ENCODE results near the gene BSND.

BSND gene

GRCh38 chr1:54995013-54995760 is 3.5 kb upstream of the BSND start:
- no peak for DNase-seq (ENCODE audit: low read depth)
- no peak overlapping the region for H3K4me3 ChIP-seq (ENCODE audit: low read depth, low read length)
- no peak for TF ChIP-seq CTCF (IDR thresholded peaks at IDR 0.05; ENCODE audit: low read depth, low read length, missing control alignments)
- in situ Hi-C loops (cut with HindIII; ENCODE audit: low sequenced_read_pairs): no loop called here

- no peak for DNase-seq (ENCODE audit: low read depth)
- no peak overlapping the region for H3K4me3 ChIP-seq (ENCODE audit: low read depth, low read length)
- TF ChIP-seq CTCF (IDR thresholded peaks at IDR 0.05; ENCODE audit: low read depth, low read length, missing control alignments): no peak
- in situ Hi-C loops (cut with HindIII; ENCODE audit: low sequenced_read_pairs): no loop called here
Observed at GRCh38 chr1:54995835-54996234, 2.9 kb upstream of the BSND start.

- peak; percentile 38 for DNase-seq (ENCODE audit: low read depth)
- H3K4me3 ChIP-seq (ENCODE audit: low read depth, low read length): peak overlapping the region; percentile 15
- in situ Hi-C loops (cut with HindIII; ENCODE audit: low sequenced_read_pairs): no loop called here
- peak; percentile 73 for TF ChIP-seq CTCF (IDR thresholded peaks at IDR 0.05; ENCODE audit: low read depth, low read length, missing control alignments)
Observed at GRCh38 chr1:54996359-54996868, 2.3 kb upstream of the BSND start.

GRCh38 chr1:54996869-54997710 is 1.6 kb upstream of the BSND start:
- in situ Hi-C loops (cut with HindIII; ENCODE audit: low sequenced_read_pairs): no loop called here
- peak overlapping the region; percentile 15 for H3K4me3 ChIP-seq (ENCODE audit: low read depth, low read length)
- DNase-seq (ENCODE audit: low read depth): no peak
- TF ChIP-seq CTCF (IDR thresholded peaks at IDR 0.05; ENCODE audit: low read depth, low read length, missing control alignments): no peak

- TF ChIP-seq CTCF (IDR thresholded peaks at IDR 0.05; ENCODE audit: low read depth, low read length, missing control alignments): no peak
- no peak for DNase-seq (ENCODE audit: low read depth)
- in situ Hi-C loops (cut with HindIII; ENCODE audit: low sequenced_read_pairs): no loop called here
- no peak overlapping the region for H3K4me3 ChIP-seq (ENCODE audit: low read depth, low read length)
Observed at GRCh38 chr1:54997711-54997986, 1.1 kb upstream of the BSND start.

GRCh38 chr1:54998100-54998499 is 633 bp upstream of the BSND start:
- no peak for DNase-seq (ENCODE audit: low read depth)

More at GRCh38 chr1:54998100-54998499, 633 bp upstream of the BSND start:
- in situ Hi-C loops (cut with HindIII; ENCODE audit: low sequenced_read_pairs): no loop called here
- no peak overlapping the region for H3K4me3 ChIP-seq (ENCODE audit: low read depth, low read length)
- no peak for TF ChIP-seq CTCF (IDR thresholded peaks at IDR 0.05; ENCODE audit: low read depth, low read length, missing control alignments)
